H9 (cell line): ENCODE results near the gene RSPH4A. TPM values are rescaled to one million over a fixed set of nuclear protein-coding genes. Genes with fewer than 3 reads are reported as not detected.

Experiments used
- DNase-seq: peaks from one replicate; pipeline ENCODE4 v3.0.0-alpha.2; 2017
- H2AFZ ChIP-seq: one replicate; pipeline ENCODE4 v1.6.1; 2013; ENCODE audit warnings: mild to moderate bottlenecking, low read length, control low read depth, moderate library complexity
- H2AK5ac ChIP-seq: 2 replicates; pipeline ENCODE4 v1.6.1; 2013; ENCODE audit warnings: low read length, control low read depth, mixed read lengths; ENCODE audit not compliant: insufficient read length
- H2BK120ac ChIP-seq: one replicate; pipeline ENCODE4 v1.6.1; 2013; ENCODE audit warnings: low read depth, mild to moderate bottlenecking, low read length, control low read depth, inconsistent platforms; ENCODE audit not compliant: poor library complexity, severe bottlenecking
- H2BK12ac ChIP-seq: 2 replicates; pipeline ENCODE4 v1.6.1; 2013; ENCODE audit warnings: low read length, control low read depth, mixed read lengths, low read depth; ENCODE audit not compliant: insufficient read length
- H2BK15ac ChIP-seq: 2 replicates; pipeline ENCODE4 v1.6.1; 2013; ENCODE audit warnings: low read depth, low read length, control low read depth
- H2BK20ac ChIP-seq: one replicate; pipeline ENCODE4 v1.6.1; 2013; ENCODE audit warnings: low read depth, mild to moderate bottlenecking, low read length, control low read depth, inconsistent platforms; ENCODE audit not compliant: poor library complexity, severe bottlenecking
- H2BK5ac ChIP-seq: 2 replicates; pipeline ENCODE4 v1.6.1; 2013; ENCODE audit warnings: low read length, control low read depth, mixed read lengths; ENCODE audit not compliant: insufficient read length
- H3K14ac ChIP-seq: 2 replicates; pipeline ENCODE4 v1.6.1; 2013; ENCODE audit warnings: low read length, control low read depth; ENCODE audit not compliant: insufficient read depth
- H3K18ac ChIP-seq: 2 replicates; pipeline ENCODE4 v1.6.1; 2013; ENCODE audit warnings: low read depth, mild to moderate bottlenecking, mixed read lengths, low read length, control low read depth; ENCODE audit not compliant: insufficient read length
- H3K23ac ChIP-seq: 2 replicates; pipeline ENCODE4 v1.6.1; 2013; ENCODE audit warnings: low read length, control low read depth, mixed read lengths, low read depth; ENCODE audit not compliant: insufficient read length
- H3K23me2 ChIP-seq: 2 replicates; pipeline ENCODE4 v1.6.1; 2013; ENCODE audit warnings: low read depth, mild to moderate bottlenecking, mixed read lengths, low read length, control low read depth; ENCODE audit not compliant: insufficient read length, poor library complexity, severe bottlenecking
- H3K27ac ChIP-seq: 2 replicates; pipeline ENCODE4 v1.5.1; 2013; ENCODE audit warnings: low read length, control low read depth, mixed read lengths, low read depth; ENCODE audit not compliant: insufficient read length
- H3K27me3 ChIP-seq: 2 replicates; pipeline ENCODE4 v1.6.1; 2013; ENCODE audit warnings: low read length, control low read depth, inconsistent platforms; ENCODE audit not compliant: insufficient read depth
- H3K4ac ChIP-seq: 2 replicates; pipeline ENCODE4 v1.6.1; 2013; ENCODE audit warnings: low read depth, mild to moderate bottlenecking, control low read depth, inconsistent platforms, low read length, moderate library complexity
- H3K4me1 ChIP-seq: 2 replicates; pipeline ENCODE4 v1.6.1; 2013; ENCODE audit warnings: low read length, control low read depth, inconsistent platforms; ENCODE audit not compliant: insufficient read depth
- H3K4me2 ChIP-seq: 2 replicates; pipeline ENCODE4 v1.6.1; 2013; ENCODE audit warnings: low read length, control low read depth, mixed read lengths; ENCODE audit not compliant: insufficient read length, insufficient read depth
- H3K56ac ChIP-seq: 2 replicates; pipeline ENCODE4 v1.6.1; 2013; ENCODE audit warnings: low read depth, mild to moderate bottlenecking, mixed read lengths, low read length, control low read depth; ENCODE audit not compliant: insufficient read length
- H3K79me1 ChIP-seq: 2 replicates; pipeline ENCODE4 v1.6.1; 2013; ENCODE audit warnings: low read depth, mild to moderate bottlenecking, moderate library complexity, low read length, control low read depth, inconsistent platforms; ENCODE audit not compliant: insufficient read depth, poor library complexity, severe bottlenecking
- H3K79me2 ChIP-seq: 2 replicates; pipeline ENCODE4 v1.6.1; 2013; ENCODE audit warnings: low read length, control low read depth, inconsistent platforms; ENCODE audit not compliant: insufficient read depth
- H3K9ac ChIP-seq: 2 replicates; pipeline ENCODE4 v1.6.1; 2013; ENCODE audit warnings: low read length, control low read depth, mixed read lengths; ENCODE audit not compliant: insufficient read length; ENCODE audit errors: extremely low read depth
- H3K9me3 ChIP-seq: one replicate; pipeline ENCODE4 v1.6.1; 2013; ENCODE audit warnings: low read depth, low read length, inconsistent platforms; ENCODE audit not compliant: control insufficient read depth
- H3T11ph ChIP-seq: one replicate; pipeline ENCODE4 v1.6.1; 2013; ENCODE audit warnings: mild to moderate bottlenecking, low read length, control low read depth, inconsistent platforms
- H4K20me1 ChIP-seq: one replicate; pipeline ENCODE4 v1.6.1; 2013; ENCODE audit not compliant: control insufficient read depth, insufficient read length, insufficient read depth
- H4K5ac ChIP-seq: 2 replicates; pipeline ENCODE4 v1.6.1; 2013; ENCODE audit warnings: low read depth, mild to moderate bottlenecking, mixed read lengths, low read length, control low read depth; ENCODE audit not compliant: insufficient read length
- H4K8ac ChIP-seq: replicated peaks from 2 replicates; pipeline ENCODE4 v1.6.1; 2013; ENCODE audit warnings: low read length, control low read depth, mixed read lengths, low read depth; ENCODE audit not compliant: insufficient read length
- H4K91ac ChIP-seq: 2 replicates; pipeline ENCODE4 v1.6.1; 2013; ENCODE audit warnings: low read depth, mild to moderate bottlenecking, moderate library complexity, mixed read lengths, low read length, control low read depth; ENCODE audit not compliant: insufficient read length
- H3K27ac Mint-ChIP-seq, 3 experiments: 2 replicates in 2 of 3; 3 replicates in 1 of 3; pipeline ENCODE4 v1.8.0; 2020 to 2021; ENCODE audit warnings: mixed read lengths in 3 of 3, mild to moderate bottlenecking in 1 of 3, moderate library complexity in 1 of 3
- H3K27me3 Mint-ChIP-seq: 2 replicates; pipeline ENCODE4 v1.8.0; 2021; ENCODE audit warnings: low read depth, mild to moderate bottlenecking, moderate library complexity, mixed read lengths
- H3K36me3 Mint-ChIP-seq, 3 experiments: 2 replicates in 2 of 3; 3 replicates in 1 of 3; pipeline ENCODE4 v1.8.0; 2020 to 2021; ENCODE audit warnings: low read depth in 3 of 3, mixed read lengths in 3 of 3; ENCODE audit not compliant: insufficient read depth in 1 of 3
- H3K4me1 Mint-ChIP-seq, 2 experiments: 2 replicates each; pipeline ENCODE4 v1.8.0; 2020; ENCODE audit warnings: mixed read lengths in 2 of 2
- H3K4me3 Mint-ChIP-seq, 2 experiments: 2 replicates in 1 of 2; 3 replicates in 1 of 2; pipeline ENCODE4 v1.8.0; 2020 to 2021; ENCODE audit warnings: mild to moderate bottlenecking in 2 of 2, mixed read lengths in 2 of 2, moderate library complexity in 1 of 2
- H3K9me3 Mint-ChIP-seq, 2 experiments: 2 replicates in 1 of 2; 3 replicates in 1 of 2; pipeline ENCODE4 v1.8.0; 2020; ENCODE audit warnings: mild to moderate bottlenecking in 2 of 2, mixed read lengths in 2 of 2, moderate library complexity in 1 of 2
- WGBS: extraction: QIAGEN DNeasy Blood & Tissue Kit; methylation state at CpG from one replicate; pipeline ENCODE4 v1.1.7; 2013; ENCODE audit warnings: missing lambda C conversion rate, low lambda C conversion rate, mixed read lengths; ENCODE audit not compliant: insufficient read length; ENCODE audit errors: extremely low coverage; 5-methylcytosine and 5-hydroxymethylcytosine counted together
- total RNA-seq: library from RNA; stranded (reverse); gene quantifications from 2 replicates; pipeline ENCODE4 v1.2.1, GENCODE V29; 2021
- TF ChIP-seq, protein P1 (sequence below): fragments of 200-600 bp; sonication (generic); conservative IDR thresholded peaks from 3 replicates; pipeline ENCODE4 v1.8.0; 2021; ENCODE audit warnings: antibody characterized with exemption, mild to moderate bottlenecking

Gene RSPH4A
- total RNA-seq, 1 experiment from 2014 or later = 0.31 TPM

DNA sequence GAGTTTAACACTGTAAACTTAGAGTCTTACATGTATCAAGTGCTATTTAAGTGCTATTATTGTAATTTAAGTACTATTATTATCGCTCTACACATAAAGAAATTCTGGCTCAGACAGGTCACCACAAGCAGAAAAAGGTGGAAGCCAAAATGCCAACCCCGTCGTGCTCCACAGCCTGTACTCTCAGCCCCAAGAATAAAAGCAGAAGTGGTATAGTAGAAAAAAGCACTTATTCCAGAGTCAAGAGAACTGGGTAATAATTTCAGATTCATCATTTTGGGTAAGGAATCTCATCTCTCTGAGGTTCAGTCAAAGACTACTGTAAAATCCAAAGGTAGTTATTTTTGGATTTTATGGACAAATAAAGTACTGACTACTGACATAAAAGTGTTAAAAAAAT lies 51.3 kb downstream of the RSPH4A start:
- no peak overlapping the region for H4K5ac ChIP-seq
- no peak overlapping the region for H3K56ac ChIP-seq
- peaks cover 16% of the 10 kb centered on the region in 2 experiments for H3K4me1 Mint-ChIP-seq
- H3K27me3 Mint-ChIP-seq = no peaks in the 10 kb centered on the region
- peaks cover 0 to 3% of the 10 kb centered on the region in 2 experiments; a peak in 1 of 5 replicates for H3K9me3 Mint-ChIP-seq
- H3K79me1 ChIP-seq = peaks cover 7% of the 10 kb centered on the region
- H2BK20ac ChIP-seq = no peak overlapping the region
- DNase-seq = no peak
- peak overlapping the region; percentile 97 to 99 for H3K4me3 Mint-ChIP-seq
- H3T11ph ChIP-seq = no peak overlapping the region
- H3K27ac Mint-ChIP-seq = no peak overlapping the region
- H4K91ac ChIP-seq = no peak overlapping the region
- H3K36me3 Mint-ChIP-seq = peaks cover 0 to 5% (median 3%) of the 10 kb centered on the region in 3 experiments; a peak in 3 of 7 replicates
- H3K4ac ChIP-seq = no peak overlapping the region
- no peaks in the 10 kb centered on the region for H3K9me3 ChIP-seq
- no peak overlapping the region for H3K18ac ChIP-seq
- H2BK12ac ChIP-seq = no peak overlapping the region
- H3K27ac ChIP-seq = no peak overlapping the region
- peaks cover 5% of the 10 kb centered on the region for H3K23me2 ChIP-seq
- no CpG with 5 or more reads among the region's 3 CpGs for WGBS
- no peaks in the 10 kb centered on the region for H3K27me3 ChIP-seq
- H2AK5ac ChIP-seq = no peak overlapping the region
- H2BK15ac ChIP-seq = no peak overlapping the region
- peaks cover 6% of the 10 kb centered on the region; the same call in 1 of the 2 replicates for H3K79me2 ChIP-seq
- H3K23ac ChIP-seq = no peak overlapping the region
- H3K9ac ChIP-seq = peak overlapping the region; percentile 54
- no peak overlapping the region for H2AFZ ChIP-seq
- H4K20me1 ChIP-seq = no peaks in the 10 kb centered on the region
- no peak overlapping the region for H2BK120ac ChIP-seq
- TF ChIP-seq, protein P1, sequence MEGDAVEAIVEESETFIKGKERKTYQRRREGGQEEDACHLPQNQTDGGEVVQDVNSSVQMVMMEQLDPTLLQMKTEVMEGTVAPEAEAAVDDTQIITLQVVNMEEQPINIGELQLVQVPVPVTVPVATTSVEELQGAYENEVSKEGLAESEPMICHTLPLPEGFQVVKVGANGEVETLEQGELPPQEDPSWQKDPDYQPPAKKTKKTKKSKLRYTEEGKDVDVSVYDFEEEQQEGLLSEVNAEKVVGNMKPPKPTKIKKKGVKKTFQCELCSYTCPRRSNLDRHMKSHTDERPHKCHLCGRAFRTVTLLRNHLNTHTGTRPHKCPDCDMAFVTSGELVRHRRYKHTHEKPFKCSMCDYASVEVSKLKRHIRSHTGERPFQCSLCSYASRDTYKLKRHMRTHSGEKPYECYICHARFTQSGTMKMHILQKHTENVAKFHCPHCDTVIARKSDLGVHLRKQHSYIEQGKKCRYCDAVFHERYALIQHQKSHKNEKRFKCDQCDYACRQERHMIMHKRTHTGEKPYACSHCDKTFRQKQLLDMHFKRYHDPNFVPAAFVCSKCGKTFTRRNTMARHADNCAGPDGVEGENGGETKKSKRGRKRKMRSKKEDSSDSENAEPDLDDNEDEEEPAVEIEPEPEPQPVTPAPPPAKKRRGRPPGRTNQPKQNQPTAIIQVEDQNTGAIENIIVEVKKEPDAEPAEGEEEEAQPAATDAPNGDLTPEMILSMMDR = no peak
- no peak overlapping the region for H2BK5ac ChIP-seq
- H4K8ac ChIP-seq = no peak overlapping the region
- no peak overlapping the region for H3K14ac ChIP-seq
- H3K4me2 ChIP-seq = peak overlapping the region; percentile 82
- H3K4me1 ChIP-seq = no peaks in the 10 kb centered on the region
